CD4-positive, alpha-beta T cell (primary cell): Measurements from ENCODE around the gene TSC2. TPM values are rescaled to one million over a fixed set of nuclear protein-coding genes. Genes with fewer than 3 reads are reported as not detected.

Experiments
- ATAC-seq: fragments of 200-7000 bp; cut with Tn5 transposase; one replicate; pipeline ENCODE4 v1.10.0; 2022; ENCODE audit warnings: mild to moderate bottlenecking; ENCODE audit not compliant: poor library complexity
- CTCF ChIA-PET: fragments of 350-600 bp; sonication (Branson Sonifier 250); formaldehyde crosslinking; loops from one replicate; lab custom pipeline; 2021; ENCODE audit warnings: antibody characterized with exemption, inconsistent platforms; lab: Charles Lee
- POLR2A ChIA-PET: fragments of 350-600 bp; sonication (Branson Sonifier 250); formaldehyde crosslinking; loops from one replicate; lab custom pipeline; 2021; ENCODE audit warnings: antibody characterized with exemption, inconsistent platforms; lab: Charles Lee
- DNase-seq, 14 experiments: peaks; one replicate each; pipeline ENCODE4 v3.0.0-alpha.2; 2013 to 2020; ENCODE audit warnings: mixed read lengths in 2 of 14
- H3K27ac ChIP-seq, 2 donors: one replicate each; pipeline versions ENCODE4 v1.5.1 to v1.7.0; 2013; ENCODE audit warnings: low read length in 2 of 2, low read depth in 1 of 2, mild to moderate bottlenecking in 1 of 2
- H3K27me3 ChIP-seq, 2 experiments: 1 replicate in 1 of 2; 2 replicates in 1 of 2; pipeline versions ENCODE4 v1.6.1 to v1.7.0; 2013; ENCODE audit warnings: low read length in 2 of 2, control low read depth in 1 of 2, mild to moderate bottlenecking in 1 of 2, moderate library complexity in 1 of 2; ENCODE audit not compliant: insufficient read depth in 2 of 2, control insufficient read depth in 1 of 2
- H3K36me3 ChIP-seq: one replicate; pipeline ENCODE4 v1.6.1; 2013; ENCODE audit warnings: low read length, control low read depth; ENCODE audit not compliant: insufficient read depth
- H3K4me1 ChIP-seq: one replicate; pipeline ENCODE4 v1.6.1; 2013; ENCODE audit warnings: low read length, control low read depth; ENCODE audit not compliant: insufficient read depth
- H3K4me3 ChIP-seq: one replicate; pipeline ENCODE4 v1.5.1; 2013; ENCODE audit warnings: mild to moderate bottlenecking, low read length, moderate library complexity
- H3K9me3 ChIP-seq, 2 experiments: 1 replicate in 1 of 2; 2 replicates in 1 of 2; pipeline versions ENCODE4 v1.6.1 to v1.7.0; 2013; ENCODE audit warnings: low read length in 2 of 2, mild to moderate bottlenecking in 2 of 2, control low read depth in 1 of 2, moderate library complexity in 1 of 2; ENCODE audit not compliant: control insufficient read depth in 1 of 2, insufficient read depth in 1 of 2
- H3K27ac Mint-ChIP-seq: one replicate; pipeline ENCODE4 v1.8.0; 2020; ENCODE audit warnings: mixed read lengths
- H3K27me3 Mint-ChIP-seq: one replicate; pipeline ENCODE4 v1.8.0; 2021; ENCODE audit warnings: mixed read lengths
- H3K36me3 Mint-ChIP-seq: one replicate; pipeline ENCODE4 v1.8.0; 2021; ENCODE audit warnings: low read depth, mixed read lengths
- H3K4me1 Mint-ChIP-seq: one replicate; pipeline ENCODE4 v1.8.0; 2021; ENCODE audit warnings: low read depth, mixed read lengths
- H3K4me3 Mint-ChIP-seq: one replicate; pipeline ENCODE4 v1.8.0; 2020; ENCODE audit warnings: mild to moderate bottlenecking, mixed read lengths
- H3K9me3 Mint-ChIP-seq: one replicate; pipeline ENCODE4 v1.8.0; 2020; ENCODE audit warnings: mixed read lengths
- intact Hi-C, 2 experiments: fragments of 100-400 bp; cut with DNase I in 1 of 2; cut with micrococcal nuclease in 1 of 2; formaldehyde crosslinking; loops; one replicate each; pipeline versions ENCODE4 v1.15.1 to v1.9.0; 2023 to 2025; cut with DNase I, micrococcal nuclease
- total RNA-seq, 174 experiments: library from RNA in 2 of 174; stranded (reverse) in 2 of 174; gene quantifications; one replicate each; pipeline ENCODE4 v1.2.3 and lab custom pipeline; 2021 to 2026
- TF ChIP-seq, protein P1 (sequence below): fragments of 200-600 bp; IDR thresholded peaks from one replicate; pipeline ENCODE4 v1.8.0; 2022; ENCODE audit warnings: antibody characterized with exemption, mild to moderate bottlenecking

Gene TSC2
- total RNA-seq, 2 experiments from 2014 or later, result 83.0 to 85.0 TPM

DNA sequence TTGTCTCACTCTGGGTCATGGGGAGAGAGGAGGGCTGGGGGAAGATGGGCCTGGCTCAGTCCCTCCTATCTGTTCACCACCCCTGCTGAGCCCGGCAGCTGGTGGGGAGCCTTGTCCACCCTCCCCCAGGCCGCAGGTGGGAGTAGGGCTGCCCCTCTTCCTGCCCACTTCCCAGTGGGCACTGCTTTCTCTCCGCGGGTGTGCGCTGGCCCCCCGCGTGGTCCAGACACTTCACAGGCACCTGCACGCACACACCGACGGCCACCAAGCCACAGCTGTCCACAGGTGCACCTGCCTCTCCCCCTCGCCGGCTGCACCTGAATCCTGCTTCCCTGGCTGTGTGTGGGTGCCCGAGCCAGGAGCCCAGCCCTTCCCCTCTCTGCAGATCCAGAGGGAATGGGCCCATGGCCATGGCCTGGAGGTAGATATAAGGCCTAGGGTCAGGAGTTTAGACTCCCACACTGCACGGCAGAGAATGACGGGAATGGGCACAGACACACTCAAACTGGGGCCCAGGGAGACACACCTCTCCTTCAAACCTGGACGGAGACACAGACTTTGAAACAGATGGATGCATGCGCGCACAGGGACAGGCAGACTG lies 19.1 kb upstream of the TSC2 start:
- Histone ChIP-seq H3K9me3 (no peaks in the 10 kb centered on the region), H3K27ac (no peak overlapping the region), H3K27me3 (peaks cover 0 to 2% of the 10 kb centered on the region in 2 experiments), H3K4me3 (no peak overlapping the region), H3K4me1 (peaks cover 29% of the 10 kb centered on the region), H3K36me3 (no peaks in the 10 kb centered on the region)
- DNase-seq (no peak), ATAC-seq (no peak)
- H3K27me3 Mint-ChIP-seq, result no peaks in the 10 kb centered on the region
- peaks cover 11% of the 10 kb centered on the region for H3K4me1 Mint-ChIP-seq
- intact Hi-C loops, result loop anchor here in 1 of 2 experiments (5.0 to 10.0 kb wide), 2 partner anchors 226 to 459 kb away; partner anchors contain the start of gene ECI1
- H3K9me3 Mint-ChIP-seq, result no peaks in the 10 kb centered on the region
- ChIA-PET CTCF (interaction anchor here (2.3 kb wide), 1 partner anchor 112 kb away, joined by 8 read pairs; no protein-coding TSS in a partner anchor), POLR2A (interaction anchor here (1.5 kb wide), 1 partner anchor 186 kb away, joined by 3 read pairs; the partner anchor contains the start of gene PGP)
- no peaks in the 10 kb centered on the region for H3K36me3 Mint-ChIP-seq
- H3K4me3 Mint-ChIP-seq, result no peak overlapping the region
- no peak overlapping the region for H3K27ac Mint-ChIP-seq
- TF ChIP-seq, protein P1, sequence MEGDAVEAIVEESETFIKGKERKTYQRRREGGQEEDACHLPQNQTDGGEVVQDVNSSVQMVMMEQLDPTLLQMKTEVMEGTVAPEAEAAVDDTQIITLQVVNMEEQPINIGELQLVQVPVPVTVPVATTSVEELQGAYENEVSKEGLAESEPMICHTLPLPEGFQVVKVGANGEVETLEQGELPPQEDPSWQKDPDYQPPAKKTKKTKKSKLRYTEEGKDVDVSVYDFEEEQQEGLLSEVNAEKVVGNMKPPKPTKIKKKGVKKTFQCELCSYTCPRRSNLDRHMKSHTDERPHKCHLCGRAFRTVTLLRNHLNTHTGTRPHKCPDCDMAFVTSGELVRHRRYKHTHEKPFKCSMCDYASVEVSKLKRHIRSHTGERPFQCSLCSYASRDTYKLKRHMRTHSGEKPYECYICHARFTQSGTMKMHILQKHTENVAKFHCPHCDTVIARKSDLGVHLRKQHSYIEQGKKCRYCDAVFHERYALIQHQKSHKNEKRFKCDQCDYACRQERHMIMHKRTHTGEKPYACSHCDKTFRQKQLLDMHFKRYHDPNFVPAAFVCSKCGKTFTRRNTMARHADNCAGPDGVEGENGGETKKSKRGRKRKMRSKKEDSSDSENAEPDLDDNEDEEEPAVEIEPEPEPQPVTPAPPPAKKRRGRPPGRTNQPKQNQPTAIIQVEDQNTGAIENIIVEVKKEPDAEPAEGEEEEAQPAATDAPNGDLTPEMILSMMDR, result no peak

DNA sequence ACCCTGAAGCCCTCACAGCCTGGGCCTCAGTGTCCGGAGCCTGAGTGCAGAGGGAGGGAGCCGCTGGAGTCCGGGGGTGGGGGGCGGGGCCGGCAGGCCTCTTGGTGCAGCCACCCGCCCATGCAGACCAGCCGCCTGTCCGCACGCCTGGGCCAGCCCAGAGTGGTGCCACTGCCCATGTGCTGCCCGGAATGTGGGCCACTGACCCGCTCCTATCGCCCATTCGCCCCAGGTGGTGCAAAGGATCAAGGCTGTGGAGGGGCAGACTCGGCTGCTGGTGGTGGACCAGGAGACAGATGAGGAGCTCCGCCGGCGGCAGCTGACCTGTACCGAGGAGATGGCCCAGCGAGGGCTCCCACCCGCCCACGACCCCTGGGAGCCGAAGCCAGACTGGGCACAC lies 18.4 kb upstream of the TSC2 start:
- no peaks in the 10 kb centered on the region for H3K9me3 ChIP-seq
- H3K4me3 ChIP-seq, result no peak overlapping the region
- H3K27ac Mint-ChIP-seq, result no peak overlapping the region
- peaks cover 0 to 2% of the 10 kb centered on the region in 2 experiments for H3K27me3 ChIP-seq
- no peaks in the 10 kb centered on the region for H3K27me3 Mint-ChIP-seq
- TF ChIP-seq, protein P1, result no peak
- H3K27ac ChIP-seq, result no peak overlapping the region
- ChIA-PET CTCF (no interaction called here), POLR2A (no interaction called here)
- H3K4me1 ChIP-seq, result peaks cover 23% of the 10 kb centered on the region
- no peak overlapping the region for H3K4me3 Mint-ChIP-seq
- no peaks in the 10 kb centered on the region for H3K36me3 Mint-ChIP-seq
- intact Hi-C loops, result loop anchor here in 1 of 2 experiments (5.0 to 10.0 kb wide), 2 partner anchors 225 to 458 kb away; partner anchors contain the start of gene ECI1
- no peak for DNase-seq
- H3K4me1 Mint-ChIP-seq, result peaks cover 7% of the 10 kb centered on the region
- no peak for ATAC-seq
- no peaks in the 10 kb centered on the region for H3K36me3 ChIP-seq
- H3K9me3 Mint-ChIP-seq, result no peaks in the 10 kb centered on the region

DNA sequence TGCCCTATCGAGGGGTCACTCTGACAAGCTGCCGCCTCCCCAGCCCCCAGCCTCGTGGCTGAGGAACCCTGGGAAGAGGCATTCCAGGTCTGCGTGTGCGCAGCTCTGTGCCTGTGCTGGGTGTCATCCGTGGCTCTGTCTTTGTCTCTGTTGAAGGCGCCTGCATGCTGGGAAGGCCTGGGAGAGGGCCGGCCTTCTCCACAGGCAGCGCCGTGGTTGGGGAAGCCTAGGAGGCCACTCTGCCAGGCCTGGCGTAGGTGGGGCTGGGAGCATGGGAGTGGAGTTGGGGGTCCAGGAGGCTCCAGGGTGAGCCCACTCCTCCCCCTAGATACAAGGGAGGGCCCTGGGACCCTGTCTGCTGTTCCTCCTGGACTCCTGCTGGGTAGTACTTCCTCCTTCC lies 17.7 kb upstream of the TSC2 start:
- ATAC-seq, result no peak
- H3K4me1 Mint-ChIP-seq, result peaks cover 6% of the 10 kb centered on the region
- no peaks in the 10 kb centered on the region for H3K9me3 Mint-ChIP-seq
- no peak overlapping the region for H3K27ac Mint-ChIP-seq
- Histone ChIP-seq H3K27ac (no peak overlapping the region), H3K9me3 (no peaks in the 10 kb centered on the region), H3K27me3 (peaks cover 0 to 2% of the 10 kb centered on the region in 2 experiments), H3K4me1 (peaks cover 22% of the 10 kb centered on the region), H3K36me3 (no peaks in the 10 kb centered on the region), H3K4me3 (no peak overlapping the region)
- DNase-seq, result no peak
- CTCF ChIA-PET, result no interaction called here
- POLR2A ChIA-PET, result no interaction called here
- TF ChIP-seq, protein P1, result no peak
- intact Hi-C loops, result no loop called here
- no peaks in the 10 kb centered on the region for H3K27me3 Mint-ChIP-seq
- no peak overlapping the region for H3K4me3 Mint-ChIP-seq
- no peaks in the 10 kb centered on the region for H3K36me3 Mint-ChIP-seq
